ENCODE results near the gene SMTNL2.

The SMTNL2 gene

DNA sequence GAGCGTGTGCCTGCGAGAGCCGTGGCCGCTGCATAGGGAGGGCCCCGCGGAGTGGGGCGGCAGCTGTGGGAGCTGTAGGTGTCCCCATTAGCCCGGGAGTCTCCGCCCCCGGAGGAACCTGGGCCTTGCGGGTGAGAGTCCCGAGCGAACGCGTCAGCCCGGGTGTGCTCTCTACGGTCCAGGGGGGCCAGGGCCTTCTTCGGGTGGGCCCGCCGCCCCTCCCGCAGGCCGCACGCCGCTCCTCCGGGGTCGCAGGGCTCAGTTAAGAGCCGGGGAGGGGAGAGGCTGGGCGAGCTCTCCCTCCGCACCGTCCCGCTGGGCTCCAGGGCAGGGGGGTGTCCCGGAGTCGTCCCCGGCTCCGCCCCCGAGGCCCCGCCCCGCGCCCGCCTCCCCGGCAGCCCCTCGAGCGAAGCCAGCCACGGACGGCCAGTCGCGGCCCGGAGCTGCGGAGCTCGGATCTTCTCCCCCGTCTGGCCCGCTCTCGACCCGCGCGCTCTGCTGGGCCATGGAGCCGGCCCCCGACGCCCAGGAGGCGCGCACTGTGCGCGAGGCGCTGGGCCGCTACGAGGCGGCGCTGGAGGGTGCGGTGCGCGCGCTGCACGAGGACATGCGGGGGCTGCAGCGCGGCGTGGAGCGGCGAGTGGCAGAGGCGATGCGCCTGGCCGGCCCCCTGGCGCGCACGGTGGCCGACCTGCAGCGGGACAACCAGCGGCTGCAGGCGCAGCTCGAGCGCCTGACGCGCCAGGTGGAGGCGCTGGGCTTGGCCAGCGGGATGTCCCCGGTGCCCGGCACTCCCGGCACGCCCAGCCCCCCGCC, at the start of gene SMTNL2:
Gene SMTNL2 (plus strand): TSS at position 429 of the 816 bp plus-strand sequence. CDS start 77 bp downstream, at position 506.
- DNase-seq: no peak

DNA sequence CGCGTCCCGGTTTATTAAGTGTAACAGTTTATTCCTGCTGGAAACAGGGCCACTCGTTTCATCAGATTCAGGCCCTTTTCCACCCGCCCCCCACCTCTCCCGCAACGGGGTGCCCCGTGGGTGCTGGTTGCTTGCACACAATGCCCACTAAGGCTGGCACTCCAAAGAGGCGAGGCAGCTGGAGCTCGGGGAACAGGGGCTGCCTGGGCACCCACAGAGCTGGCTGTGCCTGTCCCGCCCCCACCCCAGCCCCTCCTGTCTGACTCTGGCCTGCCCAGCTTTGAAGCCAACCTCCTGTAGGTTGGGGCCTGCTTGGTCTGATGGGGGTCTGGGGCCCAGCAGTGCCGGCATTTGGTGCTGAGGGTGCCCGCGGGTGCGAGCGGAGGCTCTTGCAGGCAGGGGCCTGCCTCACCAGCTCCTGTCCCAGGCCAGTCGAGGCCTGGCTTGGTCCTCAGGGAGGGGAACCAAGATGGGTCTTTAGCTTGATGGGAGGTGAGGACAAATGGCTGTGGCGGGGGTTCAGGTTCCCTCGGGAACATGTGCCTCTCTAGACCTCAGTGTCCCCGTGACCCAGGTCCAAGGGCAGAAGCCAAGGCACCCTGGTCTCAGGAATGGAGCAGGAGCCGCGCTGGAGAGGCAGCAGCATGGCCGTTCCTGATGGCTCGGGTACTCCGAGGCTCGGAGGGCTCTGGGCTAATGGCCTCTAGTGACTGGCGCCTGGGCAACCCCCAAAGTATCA, 49.2 kb upstream of the SMTNL2 start:
- no peak for DNase-seq

DNA sequence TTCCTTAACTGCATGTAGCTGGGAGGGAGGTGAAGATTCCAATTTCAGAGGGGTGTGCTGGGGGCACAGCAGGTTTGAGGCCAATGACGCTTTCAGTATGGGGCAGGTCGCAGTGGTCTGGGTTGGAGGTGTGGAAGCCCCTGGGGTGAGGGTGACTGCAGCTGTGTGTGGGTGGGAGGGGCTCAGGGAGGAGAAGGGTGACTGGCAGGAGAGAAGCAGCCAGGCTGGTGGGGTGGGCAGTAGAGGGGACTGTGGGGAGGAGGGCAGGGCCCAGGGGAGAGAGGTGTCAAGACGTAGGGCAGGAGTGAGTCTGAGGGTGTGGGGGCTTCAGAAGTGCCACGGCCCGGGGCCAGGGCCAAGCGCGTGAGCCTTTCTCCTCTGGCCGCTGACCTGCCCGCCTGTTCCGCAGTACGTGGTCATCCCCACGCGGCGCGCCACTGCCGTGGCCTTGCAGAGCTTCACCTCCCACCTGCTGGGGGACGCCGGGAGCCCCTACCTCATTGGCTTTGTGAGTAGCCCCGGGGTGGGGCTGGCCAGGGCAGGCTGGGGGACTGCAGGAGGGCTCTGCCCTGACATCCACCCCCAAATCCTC, 48.6 kb upstream of the SMTNL2 start:
- no peak for DNase-seq

DNA sequence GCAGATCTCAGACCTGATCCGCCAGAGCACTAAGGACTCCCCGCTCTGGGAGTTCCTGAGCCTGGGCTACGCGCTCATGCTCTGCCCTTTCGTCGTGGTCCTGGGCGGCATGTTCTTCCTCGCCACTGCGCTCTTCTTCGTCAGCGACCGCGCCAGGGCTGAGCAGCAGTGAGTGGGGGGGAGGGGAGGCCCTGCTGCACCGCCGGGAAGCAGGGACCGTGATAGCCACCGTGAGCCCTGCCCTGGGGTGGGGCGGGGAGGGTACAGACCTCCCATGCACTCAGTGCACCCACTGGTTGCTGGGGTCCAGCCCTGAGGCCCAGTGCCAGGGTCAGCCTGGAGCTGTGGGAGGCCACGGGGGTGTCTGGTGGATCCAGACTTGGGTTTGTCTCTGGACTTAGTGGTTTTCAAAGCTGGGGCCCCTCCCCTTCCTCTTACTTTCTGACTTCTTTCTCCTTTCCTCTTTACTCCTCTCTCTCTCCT, 48.0 kb upstream of the SMTNL2 start:
- DNase-seq: peak; percentile 79

DNA sequence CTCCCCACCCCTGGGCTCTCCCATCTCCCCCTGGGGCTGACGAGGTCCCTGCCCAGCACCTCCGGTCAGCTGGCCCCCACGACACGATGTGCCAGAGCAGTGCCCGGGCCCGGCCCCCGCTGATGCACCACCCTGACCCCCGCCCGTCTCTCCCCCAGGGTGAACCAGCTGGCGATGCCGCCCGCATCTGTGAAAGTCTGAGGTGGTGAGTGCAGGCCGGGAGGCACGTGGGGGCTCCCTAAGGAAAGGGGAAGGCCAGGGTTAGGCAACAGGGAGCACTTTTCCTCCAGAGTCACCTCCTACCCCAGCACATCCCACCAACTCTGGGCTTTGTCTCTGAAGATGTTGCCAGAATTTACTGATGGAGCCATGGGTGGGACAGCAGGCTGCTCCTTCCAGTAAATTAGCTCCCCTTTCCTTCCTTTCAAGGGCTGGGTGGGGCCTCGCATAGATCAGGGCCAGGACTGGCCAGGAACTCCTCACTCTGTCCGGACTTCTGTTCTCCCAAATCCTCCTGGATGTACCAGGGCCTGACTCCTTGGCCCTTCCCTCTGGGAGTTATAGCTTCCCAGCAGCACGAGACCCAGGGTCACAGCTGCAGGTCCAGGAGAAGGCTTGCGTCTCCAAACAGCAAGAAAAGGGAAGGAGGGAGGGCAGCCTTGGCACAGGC, 47.5 kb upstream of the SMTNL2 start:
- peak; percentile 65 for DNase-seq

DNA sequence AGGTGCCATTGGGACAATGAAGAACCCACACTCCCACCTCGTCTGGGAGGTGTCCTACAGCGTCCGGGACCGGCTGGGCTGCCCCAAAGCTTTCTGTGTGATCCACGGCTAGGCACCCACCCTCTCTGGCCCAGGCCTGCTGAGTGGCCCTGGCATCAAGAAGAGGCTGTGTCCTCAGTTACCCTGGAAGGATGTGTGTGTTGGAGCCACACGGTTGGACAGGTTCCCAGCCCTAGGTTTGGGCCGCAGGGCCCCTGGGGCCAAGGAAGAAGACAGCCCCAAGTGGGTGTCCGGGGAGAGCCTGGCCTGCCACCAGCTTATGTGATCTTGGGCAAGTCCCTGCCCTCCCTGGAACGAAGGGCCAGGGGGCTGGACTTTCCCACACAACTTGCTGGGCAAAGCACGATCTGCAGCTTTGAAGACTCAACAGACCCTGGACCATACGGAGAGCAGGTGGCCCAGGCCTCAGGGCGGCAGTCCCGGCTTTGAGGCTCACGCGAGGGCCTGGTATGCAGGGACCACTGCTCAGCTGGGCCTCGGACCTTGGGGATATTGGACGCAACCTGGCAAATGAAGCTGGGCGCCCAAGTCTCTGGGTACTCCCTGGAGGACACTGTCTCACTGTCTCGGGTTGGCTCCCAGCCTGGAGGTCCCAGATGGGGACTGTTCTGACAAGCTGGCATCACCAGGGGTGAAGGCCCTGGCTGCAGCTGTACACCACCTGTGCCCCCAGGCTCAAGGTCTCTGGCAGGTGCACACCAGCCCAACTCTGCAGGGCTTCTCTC, 46.7 kb upstream of the SMTNL2 start:
- DNase-seq: no peak

DNA sequence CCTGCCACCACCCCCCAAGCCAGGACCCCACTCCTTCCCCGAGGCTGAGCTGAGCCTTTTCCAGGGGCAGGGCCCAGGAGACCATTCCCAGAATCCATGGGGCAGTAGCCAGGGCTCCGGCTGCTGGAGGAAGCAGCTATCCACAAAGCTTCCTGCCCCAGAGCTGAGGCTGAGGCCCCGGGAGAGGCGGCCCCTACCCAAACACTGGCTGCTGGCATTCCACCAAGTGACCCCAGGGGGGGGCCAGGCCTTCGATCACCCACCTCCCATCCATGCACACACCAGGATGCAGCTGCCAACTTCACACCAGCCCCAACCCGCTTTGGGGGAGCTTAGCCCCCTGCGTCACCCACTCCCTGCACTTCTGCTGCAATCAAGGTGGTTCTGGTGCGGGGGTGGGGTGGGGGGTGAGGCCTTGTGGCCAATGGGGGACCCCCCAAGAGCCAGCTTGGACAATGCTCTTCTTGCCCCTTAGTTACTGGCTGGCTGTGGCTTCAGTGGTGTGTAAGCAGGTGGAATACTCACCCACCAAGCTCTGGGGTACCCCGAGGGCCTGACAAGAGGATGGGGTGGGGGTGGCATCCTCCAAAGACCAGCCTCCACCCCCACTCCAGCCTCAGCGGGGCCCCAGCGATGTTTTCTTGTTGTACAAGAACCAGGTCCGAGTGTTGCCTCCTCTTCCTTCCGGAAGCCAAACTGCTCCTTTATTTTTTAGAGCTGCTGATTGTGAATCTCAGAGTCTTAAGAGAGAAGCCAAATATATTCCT, 45.9 kb upstream of the SMTNL2 start:
- no peak for DNase-seq

DNA sequence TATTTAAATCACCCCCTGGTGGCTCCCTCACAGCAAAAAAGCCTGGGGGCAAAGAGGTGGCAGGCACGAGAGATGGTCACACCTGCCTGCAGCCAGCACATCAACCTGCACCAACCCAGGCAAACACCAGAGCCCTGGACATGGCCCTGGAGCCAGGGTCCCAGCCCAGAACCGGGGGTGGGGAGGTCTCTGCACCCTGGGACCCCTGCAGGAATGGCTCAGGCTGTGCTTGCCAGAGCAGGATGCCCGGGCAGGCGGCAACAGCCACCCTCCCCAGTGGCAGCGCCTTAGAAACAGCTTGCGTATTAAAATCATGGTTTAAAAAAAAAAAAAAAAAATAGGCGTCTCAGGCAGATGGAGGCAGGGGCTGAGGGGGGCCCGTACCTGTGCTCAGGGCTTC, 45.3 kb upstream of the SMTNL2 start:
- DNase-seq: no peak

DNA sequence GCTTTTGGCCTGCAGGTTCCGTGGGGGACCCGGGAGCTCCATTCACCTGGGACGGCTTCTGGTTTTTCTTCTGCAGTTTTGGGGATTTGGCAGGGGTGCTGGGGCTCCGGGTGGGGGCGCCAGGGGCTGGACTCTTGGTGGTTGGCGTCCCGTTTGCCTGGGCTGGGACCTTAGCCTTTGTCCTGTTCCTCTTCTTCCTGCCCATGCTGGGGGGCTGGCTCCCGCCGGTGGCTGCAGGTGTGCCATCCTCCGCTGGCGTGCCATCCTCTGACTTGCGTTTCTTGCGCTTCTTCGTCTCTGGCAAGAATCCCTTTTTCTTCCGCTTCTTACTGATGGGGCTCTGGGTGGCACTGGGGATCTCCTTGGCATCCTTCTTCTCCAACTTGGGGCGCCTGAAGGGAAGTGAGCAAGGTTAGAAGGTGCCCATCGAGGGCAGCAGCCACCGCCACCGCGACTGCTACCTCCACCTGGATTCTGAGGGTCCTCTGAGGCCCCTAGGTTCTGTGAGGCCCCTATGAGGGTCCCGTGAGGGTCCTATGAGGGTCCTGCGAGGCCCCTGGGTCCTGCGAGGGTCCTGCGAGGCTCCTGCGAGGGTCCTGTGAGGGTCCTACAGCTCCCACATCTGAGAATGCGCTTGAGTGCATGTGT, 44.6 kb upstream of the SMTNL2 start:
- no peak for DNase-seq

DNA sequence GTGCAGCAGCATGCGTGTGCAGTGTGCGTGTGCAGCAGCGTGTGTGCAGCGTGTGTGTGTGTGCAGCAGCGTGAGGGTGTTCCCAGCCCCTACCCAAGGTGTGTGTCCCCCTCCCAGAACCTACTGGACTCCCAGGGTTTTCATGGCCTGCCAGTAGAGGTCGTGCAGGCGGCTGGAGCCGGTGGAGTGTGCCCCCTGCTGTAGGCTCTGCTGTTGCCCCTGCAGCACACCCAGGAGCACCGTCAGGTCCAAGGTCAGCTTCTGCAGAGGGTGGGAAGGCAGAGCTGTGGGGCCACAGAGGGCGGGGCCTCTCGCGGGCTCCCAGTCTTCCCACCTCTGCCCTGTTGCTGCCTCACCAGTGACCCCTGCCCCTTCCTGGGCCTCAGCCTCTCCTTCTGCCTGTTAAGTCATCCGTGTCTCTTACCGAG, 44.1 kb upstream of the SMTNL2 start:
- no peak for DNase-seq

DNA sequence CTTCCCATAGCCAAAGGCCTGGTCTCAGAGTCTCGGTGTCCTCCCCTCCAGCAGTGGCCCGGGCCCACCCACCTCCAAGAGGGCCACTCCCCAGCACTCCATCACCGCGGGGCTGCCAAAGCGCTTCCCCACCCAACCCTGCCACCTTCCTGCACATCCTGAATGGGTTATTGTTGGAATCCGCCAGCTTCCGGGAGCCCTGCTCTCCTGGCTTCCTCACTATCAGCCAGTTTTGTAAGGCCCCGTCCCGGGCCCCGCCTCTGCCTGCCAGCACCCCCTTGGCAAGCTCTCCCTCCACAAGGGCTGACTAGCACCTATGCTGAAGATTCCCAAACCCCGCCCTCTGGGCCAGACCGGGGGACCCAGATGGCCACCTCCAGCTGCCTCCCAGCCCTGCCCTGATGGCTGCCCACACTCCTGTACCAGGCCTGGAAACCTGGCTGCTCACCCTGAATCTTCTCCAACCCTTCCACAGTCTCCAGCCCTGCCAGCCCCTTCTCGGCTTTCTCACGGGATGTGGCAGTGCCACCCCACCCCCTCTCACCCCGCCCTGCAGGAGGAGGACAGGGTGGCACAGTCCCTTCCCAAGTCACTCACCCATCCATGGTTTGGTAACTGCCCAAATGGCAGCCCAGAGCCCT, 43.5 kb upstream of the SMTNL2 start:
- DNase-seq: no peak

DNA sequence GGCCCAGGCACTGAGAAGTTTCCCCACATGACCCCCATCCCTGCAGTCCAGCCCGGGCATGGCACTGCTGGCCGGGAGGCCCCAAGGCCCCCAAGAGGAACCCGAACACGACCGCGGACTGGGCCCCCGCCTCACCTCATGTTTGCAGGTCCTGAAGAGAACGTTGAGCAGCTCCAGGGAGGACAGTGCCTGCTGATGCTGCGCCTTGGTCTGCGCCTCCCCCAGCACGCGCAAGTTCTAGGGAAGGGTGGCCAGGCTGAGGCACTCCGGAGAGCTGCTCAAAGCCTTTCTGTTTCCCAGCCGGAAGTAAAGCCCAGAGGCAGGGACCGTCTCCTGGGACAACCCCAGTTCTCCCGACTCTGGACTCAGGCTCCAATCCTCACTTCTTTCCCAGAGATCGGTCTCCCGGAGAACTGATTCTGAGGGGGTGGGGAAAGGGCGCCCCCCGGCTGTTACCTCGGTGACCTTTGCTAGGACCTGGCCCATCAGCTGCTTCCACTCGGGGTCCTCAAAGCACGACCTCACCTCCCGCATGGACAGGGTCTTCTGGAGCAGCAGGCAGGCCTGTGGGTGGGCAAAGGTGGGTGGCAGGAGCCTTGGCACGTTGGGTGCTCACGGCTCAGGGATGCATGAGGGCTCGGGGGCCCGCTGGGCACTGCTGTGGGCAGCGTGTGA, 42.9 kb upstream of the SMTNL2 start:
- DNase-seq: no peak

DNA sequence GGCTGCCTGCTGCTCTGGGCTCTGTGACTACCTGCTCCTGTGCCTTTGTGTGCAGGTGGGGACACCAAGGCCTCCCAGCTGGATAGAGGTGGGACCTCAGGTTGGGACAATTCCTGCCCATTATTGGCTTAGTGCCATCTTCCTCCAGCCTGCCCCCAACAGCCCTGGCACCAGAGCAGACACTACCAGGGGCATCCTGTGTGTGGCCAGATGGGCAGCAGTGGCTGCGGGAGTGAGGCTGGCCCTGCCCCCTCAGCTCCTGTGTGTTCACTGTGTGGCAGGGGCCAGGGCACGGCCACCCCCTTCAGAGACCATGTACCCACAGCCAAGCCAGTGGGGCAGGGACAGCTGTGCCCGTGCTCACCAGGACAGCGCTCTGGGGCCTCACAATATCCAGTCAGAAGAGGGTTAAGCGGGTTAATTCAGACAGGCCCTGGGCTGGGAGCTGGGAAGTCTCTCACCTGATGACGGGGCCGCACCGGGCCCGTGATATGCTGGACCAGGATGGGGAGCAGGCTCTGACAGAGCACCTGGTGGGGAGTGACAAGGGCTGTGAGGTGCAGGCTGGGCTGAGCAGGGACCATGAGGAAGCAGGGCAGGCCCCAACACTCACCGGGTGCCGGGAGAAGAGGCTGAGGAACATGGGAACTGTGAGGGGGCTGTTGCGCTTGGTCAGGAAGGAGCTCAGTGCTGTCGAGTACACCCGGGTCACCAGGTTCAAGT, 42.2 kb upstream of the SMTNL2 start:
- DNase-seq: no peak

DNA sequence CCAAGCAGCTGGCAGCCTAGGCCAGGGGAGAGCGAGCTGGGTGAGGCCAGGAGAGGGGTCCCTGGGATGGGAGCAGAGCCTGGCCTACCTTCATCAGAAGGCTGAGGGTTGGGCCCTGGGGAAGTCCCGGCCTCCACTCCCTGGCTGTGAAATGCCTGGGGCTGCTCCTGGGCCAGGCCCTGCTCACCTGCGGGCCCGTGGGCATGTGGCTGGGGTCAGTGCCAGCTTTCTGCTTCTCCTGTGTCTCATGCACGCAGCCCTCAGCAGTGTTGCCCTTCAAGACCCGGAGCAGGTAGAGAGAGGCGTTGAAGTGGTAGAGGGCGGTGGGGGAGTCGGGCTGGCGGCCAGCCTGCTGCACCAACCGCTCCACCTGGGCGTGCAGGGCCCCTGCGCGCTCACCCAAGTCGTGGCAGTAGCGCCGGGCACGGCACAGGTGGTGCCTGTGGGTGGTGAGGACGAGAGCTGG, 41.6 kb upstream of the SMTNL2 start:
- DNase-seq: no peak

DNA sequence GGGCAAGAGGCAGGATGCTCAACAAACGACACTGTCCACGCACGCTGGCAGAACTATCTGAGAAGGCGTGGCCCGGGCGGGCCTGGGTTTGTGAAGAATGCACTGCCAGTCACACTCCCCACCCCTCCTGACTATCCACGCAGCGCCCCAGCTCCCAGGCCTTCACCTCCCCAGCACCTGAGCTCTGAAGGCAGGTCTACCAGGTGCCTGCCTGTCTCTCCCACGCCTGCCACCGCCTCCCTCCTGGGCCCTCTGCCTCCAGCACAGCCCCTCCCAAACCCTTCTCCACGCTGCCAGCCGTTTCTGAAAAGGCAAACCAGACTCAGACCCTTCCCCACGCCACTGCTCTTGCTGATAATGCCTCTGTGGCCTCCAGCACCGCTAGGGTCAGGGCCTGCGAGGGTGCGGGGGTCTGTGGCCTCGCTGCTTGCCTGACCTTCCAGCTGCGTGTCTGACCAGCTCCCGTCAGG, 40.7 kb upstream of the SMTNL2 start:
- DNase-seq: no peak

DNA sequence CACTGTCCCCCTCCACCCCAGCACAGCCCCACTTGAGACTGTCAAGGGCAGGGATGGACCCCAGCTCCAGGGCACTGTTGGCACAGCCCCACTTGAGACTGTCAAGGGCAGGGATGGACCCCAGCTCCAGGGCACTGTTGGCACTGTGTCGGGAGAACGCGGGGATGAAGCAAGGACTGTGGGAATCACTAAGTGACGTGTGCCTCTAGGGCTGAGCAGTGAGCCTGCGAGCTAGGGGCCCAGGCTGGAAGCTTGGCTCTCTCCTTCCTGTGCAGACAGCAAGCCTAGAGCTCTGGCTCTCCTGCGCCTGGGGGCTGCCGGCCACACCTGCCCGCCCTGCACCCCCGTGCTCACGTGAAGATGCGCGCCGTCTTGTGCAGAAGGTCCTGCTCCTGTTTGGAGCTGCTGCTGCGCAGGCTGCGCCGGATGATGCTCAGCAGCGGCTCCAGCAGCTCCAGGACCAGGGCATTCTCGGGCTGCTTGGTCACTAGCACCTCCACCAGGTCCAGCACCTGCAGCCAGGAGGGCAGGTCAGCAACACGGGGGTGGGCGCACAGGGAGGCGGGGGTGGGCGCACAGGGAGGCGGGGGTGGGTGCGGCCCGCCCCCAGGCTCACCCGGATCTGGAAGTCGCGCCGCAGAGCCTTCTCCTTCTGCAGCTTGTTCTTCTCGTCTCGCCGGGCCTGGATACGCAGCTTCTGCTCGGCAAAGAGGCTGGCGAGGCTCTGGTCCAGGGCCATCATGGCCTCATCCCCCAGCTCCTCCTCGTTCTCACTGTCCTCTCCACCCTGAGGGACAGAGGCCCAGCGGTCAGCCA, 40.0 kb upstream of the SMTNL2 start:
- no peak for DNase-seq

DNA sequence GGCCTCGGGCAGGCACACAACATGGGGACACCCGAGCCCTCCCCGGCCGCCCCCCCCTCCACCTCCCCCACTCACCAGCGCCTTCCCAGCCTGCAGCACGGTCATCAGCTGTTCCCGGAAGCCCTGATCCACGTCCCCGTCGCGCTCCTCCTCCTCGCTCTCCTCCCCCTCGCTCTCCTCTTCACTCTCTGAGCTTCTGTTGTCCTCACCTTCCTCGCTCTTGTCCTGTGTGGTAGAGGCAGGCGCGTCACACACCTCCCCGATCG, 39.4 kb upstream of the SMTNL2 start:
- no peak for DNase-seq

DNA sequence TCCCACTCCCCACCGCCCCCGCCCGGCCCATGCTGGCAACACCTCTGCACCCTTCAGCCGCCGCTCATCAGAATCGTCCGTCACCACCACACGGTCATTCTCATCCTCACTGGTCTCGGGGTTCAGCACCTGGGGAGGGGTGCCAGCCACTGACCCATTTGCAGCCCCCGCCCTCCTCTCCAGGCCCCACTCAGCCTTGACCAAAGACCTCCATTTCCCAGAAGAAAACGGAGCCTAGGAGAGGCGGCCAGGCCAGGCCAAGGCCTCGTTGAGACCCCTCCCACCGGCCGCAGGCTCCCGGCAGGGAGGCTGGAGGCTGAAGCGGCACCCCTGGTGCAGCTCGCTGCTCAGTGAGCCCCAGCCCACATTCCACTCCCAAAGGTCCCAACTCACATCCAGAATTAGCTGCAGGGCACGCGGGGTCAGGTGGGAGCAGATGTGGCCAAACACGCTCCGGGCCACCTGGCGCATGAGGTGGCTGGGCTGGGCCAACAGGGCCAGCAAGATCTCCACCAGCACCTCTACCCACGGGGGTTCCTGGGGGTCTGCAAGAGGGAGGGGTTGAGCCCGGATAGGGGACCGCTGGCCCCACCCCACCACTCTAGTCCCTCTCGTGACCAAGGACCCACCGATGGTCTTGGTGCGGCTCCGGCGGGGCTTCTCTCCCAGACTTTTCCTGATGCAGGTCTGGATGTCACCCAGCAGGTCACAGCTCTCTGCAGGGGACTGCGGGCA, 38.9 kb upstream of the SMTNL2 start:
- DNase-seq: no peak
